ENCODE data around the gene S100A9.
"Not testable (repeated sequence)": the region's sequence is repeated elsewhere in the genome, so short reads cannot be mapped to it uniquely, and the experiment has no call there.

Gene S100A9

DNA sequence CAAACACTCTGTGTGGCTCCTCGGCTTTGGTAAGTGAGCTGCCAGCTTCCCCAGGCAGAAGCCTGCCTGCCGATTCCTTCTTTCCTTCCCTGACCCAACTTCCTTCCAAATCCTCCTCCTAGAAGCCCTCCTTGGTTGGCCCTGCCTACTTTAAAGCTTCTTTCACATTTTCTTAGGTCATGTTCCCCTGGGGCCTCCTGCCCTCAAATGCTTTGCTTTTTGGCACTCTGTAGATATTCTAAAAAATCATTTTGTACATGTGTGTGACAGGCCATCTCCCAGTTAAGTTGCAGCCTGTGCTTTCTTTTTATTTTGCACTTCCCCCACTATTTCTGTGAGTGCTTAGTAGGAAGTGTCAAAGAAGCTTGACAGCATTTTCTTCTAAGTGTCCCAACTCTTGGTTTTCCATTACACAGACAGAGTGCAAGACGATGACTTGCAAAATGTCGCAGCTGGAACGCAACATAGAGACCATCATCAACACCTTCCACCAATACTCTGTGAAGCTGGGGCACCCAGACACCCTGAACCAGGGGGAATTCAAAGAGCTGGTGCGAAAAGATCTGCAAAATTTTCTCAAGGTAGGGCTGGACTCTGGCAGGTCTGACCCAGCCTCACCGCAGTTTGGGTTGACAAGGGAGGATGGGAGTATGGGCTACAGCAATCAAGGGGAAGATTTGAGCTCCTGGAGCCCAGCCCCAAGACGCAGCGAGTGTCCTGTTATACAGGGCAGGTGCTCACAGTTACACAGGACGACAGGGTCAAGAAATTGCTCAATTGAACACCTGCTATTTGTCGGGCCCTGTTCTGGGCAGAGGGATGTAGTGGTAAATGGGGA is at the start of gene S100A9:
Gene S100A9, plus strand, starts transcription at position 2 of the 838 bp plus-strand sequence. Its CDS starts 430 bp downstream, at position 432.
- DNase-seq = no peak

DNA sequence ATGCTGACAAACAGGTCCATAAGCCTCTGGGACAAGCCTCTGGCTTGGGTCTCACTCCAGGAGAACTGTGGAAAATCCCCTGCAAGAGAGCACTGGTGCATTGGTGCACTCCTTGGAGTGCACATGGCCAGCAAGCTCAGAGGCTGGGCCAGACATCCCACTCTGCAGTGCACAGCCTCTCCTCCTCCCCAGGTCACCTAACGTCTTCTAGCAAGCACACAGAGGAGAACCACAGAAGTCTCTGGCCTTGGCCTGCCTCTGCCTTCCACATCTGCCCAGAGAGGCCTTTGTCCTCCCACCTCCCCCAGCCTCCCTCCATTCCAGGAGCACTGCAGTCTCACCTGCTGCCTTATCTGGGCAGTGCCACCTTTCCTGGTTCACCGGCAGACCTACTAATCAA is 49.1 kb upstream of the S100A9 start:
- DNase-seq = no peak

DNA sequence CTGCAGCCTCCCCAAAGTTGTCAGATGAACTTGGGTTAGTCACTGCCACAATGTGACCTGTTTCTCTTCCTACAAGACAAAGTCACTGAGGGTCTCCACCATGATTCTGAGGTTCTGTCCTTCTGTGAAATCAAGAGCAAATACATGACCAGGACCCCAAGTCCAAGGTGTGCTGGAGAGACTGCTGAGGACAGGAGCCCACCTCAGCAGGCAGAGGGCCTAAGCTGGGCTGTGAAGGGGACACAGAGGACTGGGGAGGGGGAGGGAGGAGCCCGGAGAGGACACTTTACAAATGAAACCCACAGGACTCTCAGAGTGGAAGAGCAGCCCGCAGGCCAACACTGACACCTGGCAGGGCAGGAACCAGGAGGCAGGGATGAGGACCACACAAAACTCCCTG is 48.2 kb upstream of the S100A9 start:
- DNase-seq = no peak

DNA sequence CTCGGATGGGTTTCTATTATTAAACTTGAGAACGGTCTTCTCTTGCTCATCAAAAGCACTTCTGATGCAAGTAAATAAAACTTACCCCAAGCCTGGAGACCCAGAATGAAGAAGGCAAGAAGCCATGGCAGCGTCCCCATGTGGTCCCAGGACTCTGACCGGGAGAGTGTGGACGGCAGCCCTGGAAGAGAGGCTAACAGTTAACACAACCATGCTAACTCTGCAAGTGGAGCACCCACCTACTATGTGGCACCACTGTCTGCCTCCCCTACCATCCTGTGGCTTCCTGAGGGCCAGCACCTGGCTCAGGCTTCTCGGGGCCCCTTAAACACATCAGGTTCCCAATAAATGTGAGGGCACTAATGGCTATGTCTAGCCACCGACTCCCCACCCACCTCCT is 47.1 kb upstream of the S100A9 start:
- no peak for DNase-seq

DNA sequence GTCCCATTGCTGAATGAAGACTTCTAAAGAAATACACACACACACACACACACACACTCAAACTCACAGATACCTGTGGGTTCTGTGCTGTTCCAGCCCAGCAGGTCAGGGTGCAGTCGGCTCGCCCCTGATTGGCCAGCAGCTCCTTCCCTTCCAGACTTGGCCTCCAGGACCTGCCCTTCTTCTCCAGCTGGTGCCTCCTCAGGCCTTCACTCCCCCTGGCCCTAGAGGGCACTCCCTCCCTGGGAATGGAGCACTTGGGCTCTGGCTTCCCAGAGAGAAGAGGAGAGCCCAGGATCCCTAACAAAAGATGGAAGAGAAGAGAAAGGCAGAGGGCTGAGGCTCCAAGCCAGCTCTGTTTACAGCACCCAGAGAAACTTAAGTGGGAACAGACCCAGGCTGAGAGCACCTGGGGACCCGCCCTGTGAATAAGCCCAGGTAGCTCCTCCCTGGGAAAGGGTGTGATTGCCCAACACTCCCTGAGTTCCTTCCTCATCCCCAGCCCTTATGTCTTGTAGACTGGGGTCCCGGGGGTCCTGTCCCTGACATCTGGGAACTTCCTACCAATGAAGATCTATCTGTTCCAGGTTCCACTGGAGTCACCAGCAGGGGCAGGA is 45.0 kb upstream of the S100A9 start, which contains the start of gene PGLYRP3:
Gene PGLYRP3, minus strand, starts transcription at position 383 of the 617 bp plus-strand sequence. CDS start 2,287 bp downstream, outside the sequence.
- DNase-seq = no peak

DNA sequence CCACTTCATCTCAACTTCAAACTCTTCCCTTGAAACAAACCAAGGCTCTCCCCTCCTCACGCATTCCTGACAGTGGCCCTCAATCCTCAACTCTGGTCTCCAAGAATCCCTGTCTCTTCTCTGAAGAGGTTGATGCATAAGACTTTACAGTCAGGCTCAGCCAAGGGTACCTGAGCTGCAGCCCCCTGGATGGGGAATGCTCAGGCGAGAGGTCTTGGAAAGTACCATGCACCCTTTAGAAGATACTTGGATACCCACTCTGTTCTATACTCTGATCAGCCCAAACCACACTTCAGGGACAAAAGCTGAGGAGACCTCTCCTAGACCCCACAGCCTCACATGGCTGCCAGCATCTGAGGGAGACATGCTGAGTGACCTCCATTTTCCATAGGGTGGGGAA is 44.4 kb upstream of the S100A9 start:
- DNase-seq = no peak

DNA sequence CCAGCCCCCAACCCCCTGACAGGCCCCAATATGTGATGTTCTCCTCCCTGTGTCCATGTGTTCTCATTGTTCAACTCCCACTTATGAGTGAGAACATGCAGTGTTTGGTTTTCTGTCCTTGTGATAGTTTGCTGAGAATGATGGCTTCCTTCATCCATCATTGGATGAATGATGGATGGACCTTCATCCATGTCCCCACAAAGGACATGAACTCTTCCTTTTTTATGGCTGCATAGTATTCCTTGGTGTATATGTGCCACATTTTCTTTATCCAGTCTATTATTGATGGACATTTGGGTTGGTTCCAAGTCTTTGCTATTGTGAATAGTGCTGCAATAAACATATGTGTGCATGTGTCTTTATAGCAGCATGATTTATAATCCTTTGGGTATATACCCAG is 43.3 kb upstream of the S100A9 start:
- not testable (repeated sequence) for DNase-seq

DNA sequence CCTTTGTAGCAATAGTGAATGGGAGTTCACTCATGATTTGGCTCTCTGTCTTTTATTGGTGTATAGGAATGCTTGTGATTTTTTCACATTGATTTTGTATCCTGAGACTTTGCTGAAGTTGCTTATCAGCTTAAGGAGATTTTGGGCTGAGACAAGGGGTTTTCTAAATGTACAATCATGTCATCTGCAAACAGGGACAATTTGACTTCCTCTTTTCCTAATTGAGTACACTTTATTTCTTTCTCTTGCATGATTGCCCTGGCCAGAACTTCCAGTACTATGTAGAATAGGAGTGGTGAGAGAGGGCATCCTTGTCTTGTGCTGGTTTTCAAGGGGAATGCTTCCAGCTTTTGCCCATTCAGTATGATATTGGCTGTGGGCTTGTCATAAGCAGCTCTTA is 41.6 kb upstream of the S100A9 start:
- not testable (repeated sequence) for DNase-seq

DNA sequence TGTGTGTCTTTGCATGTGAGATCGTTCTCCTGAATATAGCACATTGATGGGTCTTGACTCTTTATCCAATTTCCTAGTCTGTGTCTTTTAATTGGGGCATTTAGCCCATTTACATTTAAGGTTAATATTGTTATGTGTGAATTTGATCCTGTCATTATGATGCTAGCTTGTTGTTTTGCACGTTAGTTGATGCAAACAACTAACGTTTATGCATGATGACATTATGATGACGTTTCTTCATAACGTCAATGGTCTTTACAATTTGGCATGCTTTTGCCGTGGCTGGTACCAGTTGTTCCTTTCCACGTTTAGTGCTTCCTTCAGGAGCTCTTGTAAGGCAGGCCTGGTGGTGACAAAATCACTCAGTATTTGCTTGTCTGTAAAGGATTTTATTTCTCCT is 39.5 kb upstream of the S100A9 start:
- not testable (repeated sequence) for DNase-seq

DNA sequence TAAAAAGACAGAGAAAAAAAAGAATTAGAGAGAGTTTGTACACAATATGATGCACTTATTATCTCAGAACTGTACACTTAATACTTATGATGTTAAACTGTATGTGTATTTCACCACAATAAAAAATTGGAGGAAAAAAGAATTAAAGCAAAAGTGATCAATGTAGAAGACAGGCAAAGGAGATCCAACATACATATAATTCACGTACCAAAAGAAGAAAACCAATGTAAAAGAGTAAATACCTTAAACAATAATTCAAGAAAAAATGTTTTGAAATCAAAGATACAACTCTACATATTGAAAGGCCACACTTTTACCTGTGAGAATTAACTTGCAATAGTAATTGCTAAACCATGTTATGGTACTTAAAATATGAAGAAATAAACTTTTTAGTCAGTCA is 35.1 kb upstream of the S100A9 start:
- DNase-seq = no peak

DNA sequence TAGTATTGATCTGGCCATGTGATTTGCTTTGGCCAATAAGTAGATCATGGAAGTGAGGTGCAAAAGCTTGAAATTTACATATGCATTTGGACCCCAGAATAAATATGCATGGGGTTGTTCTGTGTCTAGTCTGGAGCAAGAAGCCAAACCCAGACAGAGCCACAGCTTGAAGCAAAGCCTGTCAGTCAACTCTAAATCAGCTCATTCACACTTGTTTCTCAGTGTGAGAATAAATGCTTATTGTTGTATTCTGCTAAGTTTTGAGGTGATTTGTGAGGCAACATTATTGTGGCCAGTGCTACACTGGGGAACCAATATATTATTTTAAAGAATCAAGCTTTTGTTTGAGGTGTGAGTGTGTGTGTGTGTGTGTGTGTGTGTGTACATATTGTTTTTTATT is 32.7 kb upstream of the S100A9 start:
- DNase-seq = no peak

DNA sequence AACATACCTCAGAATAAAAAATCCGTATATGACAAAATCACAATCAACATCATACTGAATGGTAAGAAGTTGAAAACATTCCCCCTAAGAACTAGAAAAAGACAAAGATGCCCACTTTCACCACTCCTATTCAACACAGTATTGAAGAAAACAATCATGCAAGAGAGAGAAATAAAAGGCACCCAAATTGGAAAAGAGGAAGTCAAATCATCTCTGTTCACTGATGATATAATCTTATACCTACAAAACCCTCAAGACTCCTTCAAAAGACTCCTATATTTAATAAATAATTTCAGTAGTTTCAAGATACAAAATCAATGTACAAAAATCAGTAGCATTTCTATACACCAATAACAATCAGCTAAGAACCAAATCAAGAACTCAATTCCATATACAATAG is 23.8 kb upstream of the S100A9 start:
- no peak for DNase-seq

DNA sequence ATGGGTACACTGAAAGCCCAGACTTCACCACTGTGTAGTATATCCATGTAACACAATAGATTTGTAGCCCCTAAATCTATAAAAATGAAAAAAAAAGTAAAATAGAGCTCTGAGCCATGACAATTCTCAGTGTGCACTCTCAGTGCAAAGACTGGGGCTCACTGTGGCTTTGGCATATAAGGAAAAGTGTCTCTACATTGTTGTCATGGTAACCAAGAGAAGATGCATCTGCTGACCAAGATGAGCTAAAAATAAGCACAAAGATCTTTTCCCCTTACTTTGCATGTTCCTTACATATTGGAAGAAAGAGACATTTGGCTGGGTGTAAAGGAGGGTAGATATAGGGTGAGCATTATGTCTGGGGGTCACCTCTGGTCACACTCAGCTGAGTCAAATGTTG is 21.0 kb upstream of the S100A9 start:
- DNase-seq = no peak

DNA sequence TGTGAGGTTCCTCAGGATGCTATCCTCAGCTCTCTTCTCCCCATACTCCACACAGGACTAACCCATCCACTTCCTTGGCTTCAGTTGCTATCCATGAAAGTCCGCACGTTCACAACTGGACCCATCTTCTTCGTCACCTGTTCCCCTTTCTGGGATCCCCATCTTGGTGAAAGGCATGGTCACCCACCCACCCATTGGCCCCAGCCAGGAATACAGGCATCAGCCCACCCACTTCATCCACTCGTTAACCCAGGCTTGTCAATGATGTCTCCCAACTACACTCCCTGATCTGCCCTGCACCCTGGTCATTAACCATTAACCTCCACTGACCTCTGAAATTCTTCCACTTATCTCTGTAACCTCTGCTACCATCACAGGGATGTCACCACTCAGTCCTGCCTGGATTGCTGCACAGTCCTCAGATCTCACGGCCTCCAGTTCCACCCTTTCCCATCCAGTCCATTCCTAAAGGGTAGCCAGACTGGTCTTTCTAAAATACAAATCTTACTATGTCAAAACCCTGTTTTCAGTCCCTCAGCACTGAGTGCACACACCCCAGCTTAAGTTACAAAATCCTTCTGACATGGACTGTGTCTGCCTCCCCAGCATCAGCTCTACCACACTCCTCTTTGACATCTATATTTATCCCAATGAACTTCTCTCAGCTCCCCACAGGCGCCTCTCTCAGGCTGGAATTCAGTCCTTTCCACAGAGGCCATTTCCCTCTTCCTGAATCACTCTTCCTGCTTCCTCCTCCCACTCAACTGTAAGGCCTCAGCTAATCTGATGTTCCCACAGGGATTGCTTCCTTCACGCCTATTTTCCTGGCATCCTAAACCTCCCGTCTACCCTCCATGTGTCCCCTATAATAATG is 19.4 kb upstream of the S100A9 start:
- DNase-seq = no peak

DNA sequence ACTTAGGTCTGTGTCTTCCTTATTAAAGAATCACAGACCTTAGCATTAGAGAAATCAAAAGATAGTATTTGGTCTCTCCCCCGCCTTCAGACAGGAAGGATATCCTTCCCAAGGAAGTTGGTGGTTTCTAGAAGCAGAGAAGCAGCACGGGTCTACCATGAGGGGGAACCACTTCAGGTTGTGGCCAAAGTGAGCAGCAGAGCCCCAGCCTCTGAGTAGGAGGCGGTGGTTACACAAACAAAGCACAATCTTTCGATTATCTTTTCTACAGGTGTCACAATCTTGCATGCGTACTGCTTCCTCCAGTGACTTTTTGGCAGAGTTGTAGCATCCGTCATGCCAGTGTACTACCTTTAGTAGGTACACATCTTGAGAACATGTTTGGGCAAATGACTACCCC is 17.9 kb upstream of the S100A9 start:
- DNase-seq = no peak

DNA sequence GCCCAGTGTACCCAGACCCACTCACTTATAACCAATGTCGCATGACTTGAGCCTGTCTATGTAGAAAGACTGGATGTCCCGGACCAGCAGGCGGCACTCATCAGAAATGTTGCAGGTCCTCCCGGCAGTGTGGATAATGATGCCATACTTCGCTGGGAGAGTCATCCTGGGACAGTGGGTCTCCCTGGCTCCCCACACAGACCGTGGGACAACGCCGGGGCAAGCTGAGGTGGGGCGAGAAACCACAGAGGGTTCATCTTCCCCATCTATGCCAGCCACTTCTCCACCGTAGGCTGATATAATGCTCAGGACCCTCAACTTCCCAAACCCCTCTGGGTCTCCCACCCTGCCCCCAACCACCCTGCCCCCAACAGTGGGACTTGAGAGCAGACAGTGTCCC is 17.3 kb upstream of the S100A9 start:
- DNase-seq = no peak

DNA sequence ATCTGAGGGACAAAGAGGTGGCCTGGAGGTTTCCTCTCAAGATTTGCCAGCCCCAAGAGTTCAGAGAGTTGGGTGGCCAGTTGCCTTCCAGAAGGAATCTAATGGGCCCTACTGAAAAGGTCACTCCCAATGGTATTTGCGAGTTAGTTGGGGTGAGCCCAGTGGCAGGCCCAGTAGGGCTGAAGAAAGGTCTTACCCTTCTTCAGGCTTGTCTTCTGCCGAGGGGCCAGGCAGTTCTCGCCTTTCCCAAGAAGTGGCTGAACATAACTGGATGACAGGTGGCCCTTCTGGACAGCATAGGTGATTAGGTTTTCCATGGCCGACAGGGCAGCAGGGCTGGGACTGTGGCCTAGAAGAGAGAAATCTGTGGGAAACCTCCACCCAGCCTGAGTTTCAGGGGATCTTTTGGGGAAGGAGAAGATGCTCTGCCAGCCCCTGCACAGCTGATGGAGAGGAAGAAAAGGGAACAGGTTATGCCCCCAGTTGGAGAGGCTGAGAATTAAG is 16.2 kb upstream of the S100A9 start:
- no peak for DNase-seq

DNA sequence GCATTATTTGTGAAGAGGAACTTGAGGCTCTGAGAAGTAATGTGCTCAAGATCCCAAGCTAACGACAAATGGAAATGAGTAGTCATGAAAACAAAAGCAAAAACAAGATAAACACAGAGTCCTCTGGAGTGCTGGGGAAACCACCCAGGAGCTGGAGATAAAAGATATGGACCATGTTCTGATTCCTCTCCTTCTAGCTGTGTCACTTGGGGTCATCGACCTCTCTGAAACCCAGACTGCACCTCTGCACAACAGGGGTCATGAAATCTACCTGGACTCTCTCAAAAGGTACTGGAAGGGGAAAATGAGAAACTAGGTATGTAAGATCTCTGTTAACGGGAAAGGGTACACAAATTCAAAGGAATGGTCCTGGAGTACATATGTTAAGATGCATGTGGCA is 15.5 kb upstream of the S100A9 start:
- no peak for DNase-seq

DNA sequence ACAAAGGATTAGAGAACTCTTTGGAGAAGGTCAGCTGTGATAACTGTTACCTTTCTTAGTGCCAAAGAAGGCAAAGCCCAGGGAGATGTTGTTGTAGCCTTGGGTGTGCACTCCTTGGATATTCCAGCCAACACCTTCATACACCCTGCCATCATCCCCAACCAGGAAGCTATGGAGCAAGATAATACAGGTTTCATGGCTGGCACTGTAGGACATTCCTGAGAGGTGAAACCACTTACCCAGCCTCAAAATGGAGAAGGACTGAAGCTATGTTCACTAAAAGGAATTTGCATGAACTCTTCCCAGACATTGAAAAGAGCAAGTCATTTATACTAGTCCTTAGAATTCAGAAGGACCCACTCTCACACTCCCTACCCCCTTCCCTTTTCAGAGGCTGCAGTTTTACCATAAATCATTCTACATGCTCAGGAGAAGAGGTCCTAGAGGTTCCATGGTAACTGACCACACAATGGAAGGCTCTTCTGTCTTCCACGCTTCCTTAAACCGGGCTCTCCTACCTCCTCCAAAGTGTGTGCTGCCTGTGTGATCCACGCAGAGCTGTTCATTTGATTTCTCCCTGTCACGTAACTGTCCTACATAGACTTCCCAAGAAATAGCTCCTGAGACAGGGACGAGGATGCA is 14.5 kb upstream of the S100A9 start:
- no peak for DNase-seq

DNA sequence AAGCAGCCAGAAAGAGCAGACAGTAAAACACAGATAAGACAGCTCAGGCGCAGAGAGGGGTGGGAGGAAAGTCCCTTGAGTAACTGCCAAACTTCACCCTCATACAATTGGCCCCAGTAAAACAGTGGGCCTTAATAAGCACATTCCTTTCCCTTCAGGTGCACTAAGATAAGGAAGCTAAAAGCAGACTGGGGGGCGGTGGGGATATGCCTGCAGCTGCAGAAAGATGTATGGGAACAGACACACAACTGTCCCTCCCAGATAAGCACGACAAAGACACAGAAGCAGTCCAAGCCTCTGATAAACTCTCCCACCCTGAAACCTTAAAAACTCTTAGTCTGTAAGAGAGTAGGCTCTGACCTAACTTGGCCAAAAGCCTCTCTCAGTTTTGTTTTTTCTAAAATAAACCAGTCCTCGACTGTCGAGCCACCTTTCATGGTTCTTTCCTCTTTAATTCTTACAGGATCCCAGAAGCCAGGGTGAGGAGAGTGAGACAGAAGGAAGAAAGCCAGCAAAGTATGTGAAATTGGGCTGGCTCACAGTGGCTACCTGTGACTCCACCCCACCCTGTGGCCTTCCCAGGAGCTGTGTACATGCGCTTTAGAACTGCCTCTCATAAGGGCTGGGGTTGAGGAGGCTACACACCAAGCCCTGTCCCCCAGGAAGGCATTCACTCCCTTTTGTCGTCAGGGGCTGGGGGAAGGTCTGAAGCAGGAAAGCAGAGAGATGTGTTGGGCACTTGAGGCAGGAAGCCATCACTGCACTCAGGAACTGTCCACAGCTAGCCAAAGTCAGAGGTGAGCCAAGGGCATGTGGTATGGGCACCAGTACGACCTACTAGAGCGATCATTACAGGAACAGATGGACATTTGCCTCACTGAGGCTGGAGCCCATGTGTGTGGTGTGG is 13.6 kb upstream of the S100A9 start:
- DNase-seq = no peak

DNA sequence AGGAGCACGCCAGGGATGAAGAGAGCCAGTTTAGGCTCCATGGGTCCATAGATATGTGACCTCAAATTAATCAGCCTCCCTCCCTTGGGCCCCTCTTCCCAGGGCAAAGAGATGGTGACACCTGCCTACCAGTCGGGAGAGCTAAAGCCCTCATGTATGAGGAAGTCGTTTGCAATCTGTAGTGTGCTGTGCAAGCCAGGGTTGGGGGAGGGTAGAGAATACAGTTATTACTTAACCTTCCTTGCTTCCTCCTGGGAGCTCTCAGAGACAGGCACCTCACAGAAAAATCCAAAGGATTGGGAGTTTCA is 13.0 kb upstream of the S100A9 start:
- DNase-seq = no peak
